Psoas muscle (tissue), 8 donors: ENCODE data around the gene CACTIN. TPM values are rescaled to one million over a fixed set of nuclear protein-coding genes. Genes with fewer than 3 reads are reported as not detected.
"Not testable (repeated sequence)": the region's sequence is repeated elsewhere in the genome, so short reads cannot be mapped to it uniquely, and the experiment has no call there.

Experiments
- ATAC-seq, 4 donors: fragments of 200-7000 bp; cut with Tn5 transposase; one replicate each; pipeline ENCODE4 v1.9.1; 2020; ENCODE audit warnings: moderate library complexity in 3 of 4, mild to moderate bottlenecking in 2 of 4
- DNase-seq, 2 donors: peaks; one replicate each; pipeline ENCODE4 v3.0.0-alpha.2; 2020
- H3K27ac ChIP-seq: fragments of 200-600 bp; one replicate; pipeline ENCODE4 v1.8.0; 2022
- H3K27me3 ChIP-seq, 3 donors: fragments of 200-600 bp in 1 of 3; one replicate each; pipeline versions ENCODE4 v1.6.1 to v1.8.0; 2013 to 2022; ENCODE audit warnings: low read length in 2 of 3, mild to moderate bottlenecking in 2 of 3, moderate library complexity in 1 of 3; ENCODE audit not compliant: insufficient read depth in 3 of 3
- H3K36me3 ChIP-seq, 2 donors: fragments of 200-600 bp in 1 of 2; one replicate each; pipeline versions ENCODE4 v1.6.1 to v1.8.0; 2013 to 2022; ENCODE audit warnings: low read depth in 1 of 2, mild to moderate bottlenecking in 1 of 2, moderate library complexity in 1 of 2; ENCODE audit not compliant: insufficient read depth in 1 of 2
- H3K4me1 ChIP-seq: fragments of 200-600 bp; one replicate; pipeline ENCODE4 v1.8.0; 2022
- H3K4me3 ChIP-seq: fragments of 200-600 bp; one replicate; pipeline ENCODE4 v1.8.0; 2022; ENCODE audit warnings: mild to moderate bottlenecking
- H3K9me3 ChIP-seq: fragments of 200-600 bp; one replicate; pipeline ENCODE4 v1.8.0; 2022
- WGBS, 3 donors: extraction: QIAGEN DNeasy Blood & Tissue Kit; methylation state at CpG; one replicate each; pipeline versions ENCODE4 v1.1.6 to v1.1.7; 2013; 5-methylcytosine and 5-hydroxymethylcytosine counted together
- intact Hi-C, 2 donors: fragments of 100-400 bp; cut with DNase I; formaldehyde crosslinking; loops; one replicate each; pipeline versions ENCODE4 v1.11.0 to v1.14.2; 2022
- polyA plus RNA-seq, 3 donors: library from polyadenylated mRNA; stranded (reverse); fragments of 200-250 nt; gene quantifications; one replicate each; pipeline ENCODE4 v1.2.3, GENCODE V29; 2013
- total RNA-seq, 4 donors: library from RNA; stranded (reverse); fragmentation: NEBNext Ultra II Directional in 2 of 4; extraction: Animal tissue kit (Norgen Biotek cat#: 25700) in 2 of 4; gene quantifications; one replicate each; pipeline versions ENCODE4 v1.2.1 to v1.2.4, GENCODE V29; 2021 to 2023
- TF ChIP-seq, protein P1 (sequence below): fragments of 200-600 bp; IDR thresholded peaks from one replicate; pipeline ENCODE4 v1.8.0; 2022; ENCODE audit warnings: antibody characterized with exemption
- donor health status: healthy with polysubstance abuse.
- donor health status: DM: no; HTN: no; CAD: no; lungs with moderate emphysema.
- donor health status: Bipolar disorder and iron deficiency.
- donor health status: healthy.
- donor health status: DM: yes; HTN: yes; CAD: no.
- donor health status: DM: no; HTN: no; CAD: no.
- donor health status: DM: no; HTN: no; CAD: no.
- donor health status: DM: yes; HTN: yes; CAD: no.

The CACTIN gene
- total and polyA plus RNA-seq, 7 donors, result 11.8 to 21.4 (median 16.3) TPM

- Histone ChIP-seq H3K4me3 (no peak overlapping the region), H3K27ac (peak overlapping the region; percentile 80), H3K4me1 (peaks cover 36% of the 10 kb centered on the region), H3K27me3 (no peaks in the 10 kb centered on the region), H3K9me3 (no peaks in the 10 kb centered on the region), H3K36me3 (peaks cover 0 to 10% of the 10 kb centered on the region in 2 donors)
- WGBS, 3 donors, result 71 to 80% (median 72%) methylated on average over 37 to 39 of the region's 39 CpGs
- no peak for ATAC-seq
- DNase-seq, result no peak
- intact Hi-C loops, result no loop called here
- TF ChIP-seq, protein P1, sequence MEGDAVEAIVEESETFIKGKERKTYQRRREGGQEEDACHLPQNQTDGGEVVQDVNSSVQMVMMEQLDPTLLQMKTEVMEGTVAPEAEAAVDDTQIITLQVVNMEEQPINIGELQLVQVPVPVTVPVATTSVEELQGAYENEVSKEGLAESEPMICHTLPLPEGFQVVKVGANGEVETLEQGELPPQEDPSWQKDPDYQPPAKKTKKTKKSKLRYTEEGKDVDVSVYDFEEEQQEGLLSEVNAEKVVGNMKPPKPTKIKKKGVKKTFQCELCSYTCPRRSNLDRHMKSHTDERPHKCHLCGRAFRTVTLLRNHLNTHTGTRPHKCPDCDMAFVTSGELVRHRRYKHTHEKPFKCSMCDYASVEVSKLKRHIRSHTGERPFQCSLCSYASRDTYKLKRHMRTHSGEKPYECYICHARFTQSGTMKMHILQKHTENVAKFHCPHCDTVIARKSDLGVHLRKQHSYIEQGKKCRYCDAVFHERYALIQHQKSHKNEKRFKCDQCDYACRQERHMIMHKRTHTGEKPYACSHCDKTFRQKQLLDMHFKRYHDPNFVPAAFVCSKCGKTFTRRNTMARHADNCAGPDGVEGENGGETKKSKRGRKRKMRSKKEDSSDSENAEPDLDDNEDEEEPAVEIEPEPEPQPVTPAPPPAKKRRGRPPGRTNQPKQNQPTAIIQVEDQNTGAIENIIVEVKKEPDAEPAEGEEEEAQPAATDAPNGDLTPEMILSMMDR, result no peak
These were observed 42.7 kb upstream of the CACTIN start for GRCh38 chr19:3669082-3669946.

DNA sequence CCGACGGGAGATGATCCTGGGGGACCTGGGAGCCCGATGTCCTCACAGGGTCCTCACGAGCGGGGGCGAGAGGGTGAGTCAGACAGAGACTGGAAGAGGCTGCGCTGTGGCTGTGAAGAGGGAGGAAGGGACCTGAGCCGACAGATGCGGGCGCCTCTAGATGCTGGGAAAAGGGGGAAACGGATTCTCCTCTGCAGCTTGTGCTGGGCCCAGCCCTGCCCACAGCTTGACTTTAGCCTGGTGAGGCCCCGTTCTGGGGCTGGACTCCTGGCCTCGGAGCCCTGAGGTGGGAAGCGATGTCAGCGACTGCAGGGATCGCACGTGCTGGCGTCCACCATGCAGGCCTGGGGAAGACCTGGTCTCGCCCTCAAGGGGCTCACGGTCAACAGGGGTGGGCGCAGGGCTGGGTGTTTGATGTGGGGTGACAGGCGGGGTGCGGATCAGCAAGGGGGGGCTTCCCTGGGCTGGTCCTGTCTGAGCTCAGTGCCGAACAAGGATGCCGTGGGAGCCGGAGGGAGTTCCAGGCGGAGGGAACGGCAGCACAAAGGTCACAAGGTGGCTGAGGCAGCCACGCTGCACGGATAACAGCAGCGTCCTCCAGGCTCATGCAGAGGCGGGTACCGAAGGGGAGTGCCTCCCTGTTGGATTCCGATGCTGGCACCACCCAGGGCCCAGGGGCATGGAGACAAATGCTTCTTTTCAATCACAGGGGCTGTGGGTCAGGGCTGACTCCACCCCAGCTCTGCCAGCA is 41.9 kb upstream of the CACTIN start:
- no peak for DNase-seq
- intact Hi-C loops, result no loop called here
- peaks cover 0 to 18% of the 10 kb centered on the region in 2 donors for H3K36me3 ChIP-seq
- no peak overlapping the region for H3K4me3 ChIP-seq
- peak overlapping the region; percentile 80 for H3K27ac ChIP-seq
- peaks cover 36% of the 10 kb centered on the region for H3K4me1 ChIP-seq
- H3K27me3 ChIP-seq, result no peaks in the 10 kb centered on the region
- WGBS, 3 donors, result 77 to 81% (median 80%) methylated on average over 33 to 34 of the region's 34 CpGs
- no peak for ATAC-seq
- H3K9me3 ChIP-seq, result no peaks in the 10 kb centered on the region
- TF ChIP-seq, protein P1, result no peak

DNA sequence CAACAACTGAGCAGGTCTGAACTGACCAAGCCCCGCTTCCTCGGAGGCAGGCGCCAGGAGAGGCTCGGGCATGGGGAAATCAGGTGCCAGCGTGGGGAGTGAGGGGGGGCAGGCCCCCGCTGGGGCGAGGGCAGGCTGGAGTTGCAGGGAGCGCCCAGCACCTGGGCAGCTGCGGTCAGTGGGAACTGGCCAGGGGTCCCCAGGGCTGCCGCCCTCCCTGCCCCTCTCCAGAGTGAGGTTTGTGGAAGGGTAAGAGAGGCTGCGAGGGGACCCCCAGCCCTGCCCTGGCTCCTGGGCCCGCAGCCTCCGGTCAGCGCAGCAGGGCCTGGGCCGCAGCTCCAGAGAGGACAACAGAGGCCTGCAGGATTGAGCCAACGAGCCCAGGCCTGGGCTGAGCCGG is 41.2 kb upstream of the CACTIN start:
- H3K4me1 ChIP-seq, result peaks cover 36% of the 10 kb centered on the region
- WGBS, 3 donors, result 83 to 87% (median 85%) methylated on average over 11 to 17 of the region's 17 CpGs

GRCh38 chr19:3667037-3667638 is 40.5 kb upstream of the CACTIN start:
- TF ChIP-seq, protein P1, result no peak
- Histone ChIP-seq H3K4me1 (peaks cover 34% of the 10 kb centered on the region), H3K36me3 (peaks cover 0 to 29% of the 10 kb centered on the region in 2 donors), H3K9me3 (no peaks in the 10 kb centered on the region), H3K27ac (no peak overlapping the region), H3K27me3 (no peaks in the 10 kb centered on the region), H3K4me3 (no peak overlapping the region)
- no peak for DNase-seq
- intact Hi-C loops, result loop anchor here (2.0 kb wide), 2 partner anchors 34 to 154 kb away; partner anchors contain the start of gene PIP5K1C (in 2 of the 2)
- no peak for ATAC-seq
- WGBS, 3 donors, result 89 to 91% (median 89%) methylated on average over 18 of the region's 18 CpGs

More for the DNA sequence above, 41.2 kb upstream of the CACTIN start:
- no peak overlapping the region for H3K4me3 ChIP-seq
- TF ChIP-seq, protein P1, result no peak
- no peaks in the 10 kb centered on the region for H3K27me3 ChIP-seq
- DNase-seq, result no peak
- H3K9me3 ChIP-seq, result no peaks in the 10 kb centered on the region
- H3K27ac ChIP-seq, result peak overlapping the region; percentile 80
- H3K36me3 ChIP-seq, result peaks cover 0 to 25% of the 10 kb centered on the region in 2 donors
- intact Hi-C loops, result loop anchor here (2.0 kb wide), 2 partner anchors 33 to 153 kb away; partner anchors contain the start of gene PIP5K1C (in 2 of the 2)
- ATAC-seq, result no peak

GRCh38 chr19:3666545-3666856 is 39.9 kb upstream of the CACTIN start:
- intact Hi-C loops, result loop anchor here (2.0 kb wide), 2 partner anchors 34 to 154 kb away; partner anchors contain the start of gene PIP5K1C (in 2 of the 2)
- 89 to 94% (median 89%) methylated on average over 14 of the region's 14 CpGs for WGBS, 3 donors
- H3K4me3 ChIP-seq, DNase-seq, ATAC-seq, H3K27me3 ChIP-seq, H3K9me3 ChIP-seq, H3K27ac ChIP-seq: not testable (repeated sequence)
- Histone ChIP-seq H3K36me3 (peaks cover 0 to 34% of the 10 kb centered on the region in 2 donors), H3K4me1 (peaks cover 28% of the 10 kb centered on the region)
